ENCODE data around the gene APOBEC4. TPM values are rescaled to one million over a fixed set of nuclear protein-coding genes. Genes with fewer than 3 reads are reported as not detected.
"Not testable (repeated sequence)": the region's sequence is repeated elsewhere in the genome, so short reads cannot be mapped to it uniquely, and the experiment has no call there.

Gene APOBEC4
- total RNA-seq, 4 donors from 2014 or later, result not detected

- no peaks in the 10 kb centered on the region for H3K27me3 ChIP-seq
- H3K36me3 ChIP-seq, result peaks cover 0 to 42% of the 10 kb centered on the region in 2 donors
- ATAC-seq, result peak; percentile 83
- TF ChIP-seq EP300 (IDR thresholded peaks at IDR 0.05), result no peak
- peak; percentile 10 for TF ChIP-seq POLR2AphosphoS5 (IDR thresholded peaks at IDR 0.05)
- TF ChIP-seq CTCF (IDR thresholded peaks at IDR 0.05), result peak in 3 of 4 experiments; percentile 27 to 62 (median 59)
- no peak for TF ChIP-seq POLR2A (IDR thresholded peaks at IDR 0.05)
- peaks cover 13 to 43% (median 18%) of the 10 kb centered on the region in 3 donors for H3K4me1 ChIP-seq
- H3K27ac ChIP-seq, result peak overlapping the region in 3 of 4 donors; percentile 20 to 67 (median 25)
- no peaks in the 10 kb centered on the region for H3K9me3 ChIP-seq
- H3K4me3 ChIP-seq, result no peak overlapping the region
- WGBS, 2 donors (ENCODE audit: low coverage in 1 of 2), result 45 to 58% methylated on average over 6 to 9 of the region's 10 CpGs
Observed at GRCh38 chr1:183622884-183623785, 30.0 kb downstream of the APOBEC4 start.

GRCh38 chr1:183622013-183622412 lies 31.1 kb downstream of the APOBEC4 start:
- TF ChIP-seq POLR2AphosphoS5 (IDR thresholded peaks at IDR 0.05) (no peak), EP300 (IDR thresholded peaks at IDR 0.05) (no peak), POLR2A (IDR thresholded peaks at IDR 0.05) (no peak), CTCF (IDR thresholded peaks at IDR 0.05) (no peak)
- peaks cover 10 to 33% (median 16%) of the 10 kb centered on the region in 3 donors for H3K4me1 ChIP-seq
- WGBS, 2 donors (ENCODE audit: low coverage in 1 of 2), result 61 to 67% methylated on average over 1 of the region's 1 CpG

GRCh38 chr1:183620311-183620710 lies 32.8 kb downstream of the APOBEC4 start:
- WGBS, 2 donors (ENCODE audit: low coverage in 1 of 2), result 60 to 86% methylated on average over 2 of the region's 2 CpGs
- Histone ChIP-seq H3K4me3 (no peak overlapping the region), H3K9me3 (no peaks in the 10 kb centered on the region), H3K27ac (no peak overlapping the region), H3K36me3 (peaks cover 0 to 22% of the 10 kb centered on the region in 2 donors), H3K4me1 (peaks cover 0 to 16% (median 4%) of the 10 kb centered on the region in 3 donors), H3K27me3 (no peaks in the 10 kb centered on the region)
- no peak for ATAC-seq
- TF ChIP-seq CTCF (IDR thresholded peaks at IDR 0.05), result no peak
- TF ChIP-seq POLR2AphosphoS5 (IDR thresholded peaks at IDR 0.05), result no peak
- TF ChIP-seq EP300 (IDR thresholded peaks at IDR 0.05), result no peak
- TF ChIP-seq POLR2A (IDR thresholded peaks at IDR 0.05), result no peak

More at GRCh38 chr1:183622013-183622412, 31.1 kb downstream of the APOBEC4 start:
- ATAC-seq, result no peak
- Histone ChIP-seq H3K9me3 (no peaks in the 10 kb centered on the region), H3K4me3 (no peak overlapping the region), H3K36me3 (peaks cover 0 to 33% of the 10 kb centered on the region in 2 donors), H3K27me3 (no peaks in the 10 kb centered on the region), H3K27ac (no peak overlapping the region)

- TF ChIP-seq POLR2AphosphoS5 (IDR thresholded peaks at IDR 0.05) (no peak), POLR2A (IDR thresholded peaks at IDR 0.05) (no peak), CTCF (IDR thresholded peaks at IDR 0.05) (no peak), EP300 (IDR thresholded peaks at IDR 0.05) (no peak)
- Histone ChIP-seq H3K4me1 (peaks cover 0 to 11% (median 4%) of the 10 kb centered on the region in 3 donors), H3K9me3 (no peaks in the 10 kb centered on the region), H3K27me3 (no peaks in the 10 kb centered on the region), H3K27ac (no peak overlapping the region), H3K4me3 (no peak overlapping the region), H3K36me3 (peaks cover 0 to 17% of the 10 kb centered on the region in 2 donors)
- WGBS, 2 donors (ENCODE audit: low coverage in 1 of 2), result 82 to 83% methylated on average over 1 of the region's 1 CpG
- no peak for ATAC-seq
Observed at GRCh38 chr1:183619781-183620180, 33.3 kb downstream of the APOBEC4 start.

- H3K27ac ChIP-seq, H3K4me3 ChIP-seq, H3K9me3 ChIP-seq, H3K27me3 ChIP-seq, ATAC-seq, H3K4me1 ChIP-seq, H3K36me3 ChIP-seq: not testable (repeated sequence)
- 88 to 93% methylated on average over 5 of the region's 5 CpGs for WGBS, 2 donors (ENCODE audit: low coverage in 1 of 2)
Observed at GRCh38 chr1:183618202-183618601, 34.9 kb downstream of the APOBEC4 start.

GRCh38 chr1:183612975-183613374 lies 40.1 kb downstream of the APOBEC4 start:
- WGBS, 2 donors (ENCODE audit: low coverage in 1 of 2), result 70 to 90% methylated on average over 2 of the region's 3 CpGs
- not testable (repeated sequence) for H3K9me3 ChIP-seq, H3K27ac ChIP-seq, ATAC-seq, H3K27me3 ChIP-seq, H3K36me3 ChIP-seq, H3K4me3 ChIP-seq
- H3K4me1 ChIP-seq, result peaks cover 3 to 29% (median 9%) of the 10 kb centered on the region in 3 donors

All from gastroesophageal sphincter (tissue), 4 donors.